ENCODE results near the gene PABPN1L.
"Not testable (repeated sequence)": the region's sequence is repeated elsewhere in the genome, so short reads cannot be mapped to it uniquely, and the experiment has no call there.

The PABPN1L gene

DNA sequence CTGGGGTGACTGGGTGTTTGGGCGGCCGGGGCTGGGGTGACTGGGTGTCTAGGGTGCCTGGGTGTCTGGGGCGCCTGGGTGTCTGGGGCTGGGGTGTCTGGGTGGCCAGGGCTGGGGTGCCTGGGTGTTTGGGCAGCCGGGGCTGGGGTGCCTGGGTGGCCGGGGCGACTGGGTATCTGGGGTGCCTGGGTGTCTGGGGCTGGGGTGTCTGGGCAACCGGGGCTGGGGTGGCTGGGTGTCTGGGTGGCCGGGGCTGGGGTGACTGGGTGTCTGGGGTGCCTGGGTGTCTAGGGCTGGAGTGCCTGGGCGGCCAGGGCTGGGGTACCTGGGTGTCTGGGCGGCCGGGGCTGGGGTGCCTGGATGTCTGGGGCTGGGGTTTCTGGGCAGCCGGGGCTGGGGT lies 41.3 kb downstream of the PABPN1L start:
- no peak for DNase-seq (ENCODE audit: low spot score)
- in situ Hi-C loops (cut with MboI; ENCODE audit: low sequenced_read_pairs, unreplicated experiment), result no loop called here
- TF ChIP-seq, protein P1, sequence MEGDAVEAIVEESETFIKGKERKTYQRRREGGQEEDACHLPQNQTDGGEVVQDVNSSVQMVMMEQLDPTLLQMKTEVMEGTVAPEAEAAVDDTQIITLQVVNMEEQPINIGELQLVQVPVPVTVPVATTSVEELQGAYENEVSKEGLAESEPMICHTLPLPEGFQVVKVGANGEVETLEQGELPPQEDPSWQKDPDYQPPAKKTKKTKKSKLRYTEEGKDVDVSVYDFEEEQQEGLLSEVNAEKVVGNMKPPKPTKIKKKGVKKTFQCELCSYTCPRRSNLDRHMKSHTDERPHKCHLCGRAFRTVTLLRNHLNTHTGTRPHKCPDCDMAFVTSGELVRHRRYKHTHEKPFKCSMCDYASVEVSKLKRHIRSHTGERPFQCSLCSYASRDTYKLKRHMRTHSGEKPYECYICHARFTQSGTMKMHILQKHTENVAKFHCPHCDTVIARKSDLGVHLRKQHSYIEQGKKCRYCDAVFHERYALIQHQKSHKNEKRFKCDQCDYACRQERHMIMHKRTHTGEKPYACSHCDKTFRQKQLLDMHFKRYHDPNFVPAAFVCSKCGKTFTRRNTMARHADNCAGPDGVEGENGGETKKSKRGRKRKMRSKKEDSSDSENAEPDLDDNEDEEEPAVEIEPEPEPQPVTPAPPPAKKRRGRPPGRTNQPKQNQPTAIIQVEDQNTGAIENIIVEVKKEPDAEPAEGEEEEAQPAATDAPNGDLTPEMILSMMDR (IDR thresholded peaks at IDR 0.05; ENCODE audit: borderline replicate concordance, control extremely low read depth, extremely low read depth, insufficient read depth, missing control alignments), result no peak

GRCh38 chr16:88824256-88825077 lies 42.0 kb downstream of the PABPN1L start:
- in situ Hi-C loops (cut with MboI; ENCODE audit: low sequenced_read_pairs, unreplicated experiment), result no loop called here
- TF ChIP-seq, protein P1 (IDR thresholded peaks at IDR 0.05; ENCODE audit: borderline replicate concordance, control extremely low read depth, extremely low read depth, insufficient read depth, missing control alignments), result no peak
- DNase-seq (ENCODE audit: low spot score), result no peak

DNA sequence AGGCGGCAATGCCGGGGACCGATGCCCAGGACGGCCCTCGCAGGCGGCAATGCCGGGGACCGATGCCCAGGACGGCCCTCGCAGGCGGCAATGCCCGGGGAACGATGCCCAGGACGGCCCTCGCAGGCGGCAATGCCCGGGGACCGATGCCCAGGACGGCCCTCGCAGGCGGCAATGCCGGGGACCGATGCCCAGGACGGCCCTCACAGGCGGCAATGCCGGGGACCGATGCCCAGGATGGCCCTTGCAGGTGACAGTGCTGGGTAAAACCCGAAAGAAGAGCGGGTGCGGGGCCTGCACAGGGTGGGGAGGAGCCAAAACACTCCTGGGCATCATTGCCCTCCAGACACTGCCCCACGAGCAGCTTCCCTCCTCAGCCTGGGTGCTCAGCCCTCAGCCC lies 42.8 kb downstream of the PABPN1L start:
- DNase-seq (ENCODE audit: low spot score); in situ Hi-C loops (cut with MboI; ENCODE audit: low sequenced_read_pairs, unreplicated experiment): not testable (repeated sequence)

GRCh38 chr16:88822281-88823040 lies 44.0 kb downstream of the PABPN1L start:
- no peak for DNase-seq (ENCODE audit: low spot score)
- TF ChIP-seq, protein P1 (IDR thresholded peaks at IDR 0.05; ENCODE audit: borderline replicate concordance, control extremely low read depth, extremely low read depth, insufficient read depth, missing control alignments), result no peak
- in situ Hi-C loops (cut with MboI; ENCODE audit: low sequenced_read_pairs, unreplicated experiment), result no loop called here

DNA sequence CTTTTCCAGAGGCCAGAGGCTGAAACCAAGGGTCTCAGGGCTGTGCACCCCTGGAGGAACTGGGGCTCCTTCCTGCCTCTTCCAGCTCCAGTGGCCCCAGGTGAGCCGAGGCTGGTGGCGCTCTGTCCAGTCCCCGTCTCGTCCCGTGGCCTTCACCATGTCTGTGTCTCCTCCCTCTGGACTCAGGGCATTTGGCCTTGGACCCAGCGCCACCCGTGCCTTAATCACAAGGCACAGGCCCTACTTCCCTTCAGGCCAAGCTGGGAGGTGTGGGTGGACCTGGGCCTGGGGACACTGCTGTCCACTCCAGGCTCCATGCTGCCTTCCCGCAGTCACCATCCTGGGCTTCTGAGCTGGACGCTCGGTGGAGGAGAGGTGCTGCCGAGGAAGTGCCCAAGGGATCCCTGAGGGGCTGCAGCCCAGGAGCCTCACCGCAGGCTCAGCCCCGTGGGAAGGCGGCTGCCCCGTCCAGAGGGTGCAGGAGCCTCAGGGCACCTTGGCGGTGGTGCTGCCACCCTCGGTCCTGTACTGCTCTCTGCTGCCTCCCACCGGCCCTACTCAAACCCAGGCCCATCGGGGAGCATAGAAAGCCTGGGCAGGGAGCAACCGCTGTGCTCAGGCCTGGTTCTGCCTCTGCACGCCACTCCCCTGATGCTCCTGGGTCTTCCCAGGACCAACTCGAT lies 45.2 kb downstream of the PABPN1L start:
- in situ Hi-C loops (cut with MboI; ENCODE audit: low sequenced_read_pairs, unreplicated experiment), result no loop called here
- DNase-seq (ENCODE audit: low spot score), result no peak
- TF ChIP-seq, protein P1 (IDR thresholded peaks at IDR 0.05; ENCODE audit: borderline replicate concordance, control extremely low read depth, extremely low read depth, insufficient read depth, missing control alignments), result no peak

DNA sequence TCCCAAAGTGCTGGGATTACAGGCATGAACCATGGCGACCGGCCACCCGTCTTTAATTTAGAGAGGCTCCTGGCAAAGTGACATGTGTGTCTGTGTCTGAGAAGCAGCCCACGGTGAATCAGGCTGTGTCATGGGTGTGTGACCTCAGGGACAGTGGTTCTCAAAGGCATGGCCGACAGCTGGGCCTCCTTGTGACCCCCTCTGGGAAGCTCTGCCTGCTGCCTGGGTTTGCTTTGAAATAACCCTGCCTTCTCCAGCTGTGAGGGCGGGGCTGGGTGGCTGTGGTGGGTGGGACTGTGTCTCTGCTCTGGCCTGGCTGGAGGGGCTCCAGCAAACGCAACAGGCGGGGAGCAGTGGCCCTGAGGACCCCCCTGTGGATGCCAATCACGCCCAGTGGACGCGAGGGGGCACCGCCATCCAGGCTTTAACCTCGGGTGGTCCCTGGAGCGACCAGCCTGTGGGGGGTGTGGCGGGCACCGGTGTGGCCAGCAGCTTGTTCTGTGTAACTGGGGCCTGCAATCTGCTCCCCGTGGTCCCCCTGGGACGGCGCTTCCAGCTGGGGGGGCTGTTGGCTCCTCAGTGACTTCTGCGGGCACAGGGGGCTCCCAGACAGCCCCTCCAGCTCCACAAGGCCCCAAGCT lies 46.0 kb downstream of the PABPN1L start:
- DNase-seq (ENCODE audit: low spot score), result no peak
- in situ Hi-C loops (cut with MboI; ENCODE audit: low sequenced_read_pairs, unreplicated experiment), result no loop called here
- TF ChIP-seq, protein P1 (IDR thresholded peaks at IDR 0.05; ENCODE audit: borderline replicate concordance, control extremely low read depth, extremely low read depth, insufficient read depth, missing control alignments), result no peak
